Glutamatergic neuron (in vitro differentiated cells): ENCODE data around the gene STOML1. TPM values are rescaled to one million over a fixed set of nuclear protein-coding genes. Genes with fewer than 3 reads are reported as not detected.

Experiments
- DNase-seq: peaks from one replicate; pipeline ENCODE4 v3.0.0; 2022
- H3K27ac Mint-ChIP-seq: one replicate; pipeline ENCODE4 v1.8.0; 2020; ENCODE audit warnings: mild to moderate bottlenecking, mixed read lengths, inconsistent platforms; ENCODE audit not compliant: unreplicated experiment
- H3K27me3 Mint-ChIP-seq: one replicate; pipeline ENCODE4 v1.8.0; 2020; ENCODE audit warnings: mild to moderate bottlenecking, moderate library complexity, mixed read lengths, inconsistent platforms; ENCODE audit not compliant: unreplicated experiment
- H3K36me3 Mint-ChIP-seq: one replicate; pipeline ENCODE4 v1.8.0; 2020; ENCODE audit warnings: mild to moderate bottlenecking, mixed read lengths, inconsistent platforms; ENCODE audit not compliant: unreplicated experiment
- H3K4me1 Mint-ChIP-seq: one replicate; pipeline ENCODE4 v1.8.0; 2020; ENCODE audit warnings: mild to moderate bottlenecking, low read depth, mixed read lengths, inconsistent platforms; ENCODE audit not compliant: unreplicated experiment
- H3K4me3 Mint-ChIP-seq: one replicate; pipeline ENCODE4 v1.8.0; 2020; ENCODE audit warnings: mild to moderate bottlenecking, mixed read lengths, inconsistent platforms; ENCODE audit not compliant: unreplicated experiment
- H3K9me3 Mint-ChIP-seq: one replicate; pipeline ENCODE4 v1.8.0; 2020; ENCODE audit warnings: mild to moderate bottlenecking, moderate library complexity, mixed read lengths, inconsistent platforms; ENCODE audit not compliant: unreplicated experiment
- CTCF ChIP-seq: fragments of 200-600 bp; sonication (generic); IDR thresholded peaks from one replicate; pipeline ENCODE4 v1.5.0; 2021; ENCODE audit not compliant: partially characterized antibody, unreplicated experiment
- total RNA-seq: library from RNA; stranded (reverse); fragmentation: NEBNext Ultra II Directional; extraction: Animal tissue kit (Norgen Biotek cat#: 25700); gene quantifications from one replicate; pipeline ENCODE4 v1.2.1, GENCODE V29; 2021; ENCODE audit not compliant: unreplicated experiment

Gene STOML1
- total RNA-seq, 1 donor from 2014 or later: 19.5 TPM

- DNase-seq: no peak
- no peak for TF ChIP-seq CTCF
- no peaks in the 10 kb centered on the region for H3K9me3 Mint-ChIP-seq
- no peaks in the 10 kb centered on the region for H3K4me1 Mint-ChIP-seq
- peaks cover 8% of the 10 kb centered on the region for H3K36me3 Mint-ChIP-seq
- no peak overlapping the region for H3K4me3 Mint-ChIP-seq
- no peak overlapping the region for H3K27ac Mint-ChIP-seq
- H3K27me3 Mint-ChIP-seq: peaks cover 1% of the 10 kb centered on the region
Observed at GRCh38 chr15:74025436-74025835, 33.3 kb upstream of the STOML1 start.

- no peak for TF ChIP-seq CTCF
- peaks cover 8% of the 10 kb centered on the region for H3K36me3 Mint-ChIP-seq
- H3K27ac Mint-ChIP-seq: no peak overlapping the region
- no peak for DNase-seq
- no peaks in the 10 kb centered on the region for H3K4me1 Mint-ChIP-seq
- no peak overlapping the region for H3K4me3 Mint-ChIP-seq
- H3K27me3 Mint-ChIP-seq: peaks cover 1% of the 10 kb centered on the region
- H3K9me3 Mint-ChIP-seq: no peaks in the 10 kb centered on the region
Observed at GRCh38 chr15:74024687-74025086, 32.6 kb upstream of the STOML1 start.

GRCh38 chr15:74022706-74023470 lies 30.8 kb upstream of the STOML1 start:
- no peak for TF ChIP-seq CTCF
- Mint-ChIP-seq H3K27me3 (peaks cover 1% of the 10 kb centered on the region), H3K27ac (no peak overlapping the region), H3K9me3 (no peaks in the 10 kb centered on the region), H3K4me1 (no peaks in the 10 kb centered on the region), H3K4me3 (no peak overlapping the region), H3K36me3 (peaks cover 8% of the 10 kb centered on the region)
- no peak for DNase-seq

GRCh38 chr15:74019734-74020133 lies 27.6 kb upstream of the STOML1 start:
- Mint-ChIP-seq H3K4me1 (no peaks in the 10 kb centered on the region), H3K36me3 (peaks cover 8% of the 10 kb centered on the region), H3K9me3 (no peaks in the 10 kb centered on the region), H3K27me3 (peaks cover 1% of the 10 kb centered on the region), H3K27ac (no peak overlapping the region), H3K4me3 (no peak overlapping the region)
- DNase-seq: no peak
- TF ChIP-seq CTCF: no peak

- H3K4me3 Mint-ChIP-seq: no peak overlapping the region
- H3K9me3 Mint-ChIP-seq: peaks cover 2% of the 10 kb centered on the region
- TF ChIP-seq CTCF: no peak
- no peaks in the 10 kb centered on the region for H3K4me1 Mint-ChIP-seq
- H3K27ac Mint-ChIP-seq: no peak overlapping the region
- no peaks in the 10 kb centered on the region for H3K36me3 Mint-ChIP-seq
- no peak for DNase-seq
- no peaks in the 10 kb centered on the region for H3K27me3 Mint-ChIP-seq
Observed at GRCh38 chr15:74013374-74013894, 21.3 kb upstream of the STOML1 start.
